Kidney epithelial cell (primary cell): ENCODE measurements around the gene NACC2. TPM values are rescaled to one million over a fixed set of nuclear protein-coding genes. Genes with fewer than 3 reads are reported as not detected.

ENCODE experiments used
- DNase-seq: peaks from one replicate; pipeline ENCODE4 v3.0.0-alpha.2; 2010; ENCODE audit warnings: low read depth
- H3K27me3 ChIP-seq: 2 replicates; pipeline ENCODE4 v1.6.0; 2011; ENCODE audit warnings: low read length; ENCODE audit not compliant: control insufficient read depth, insufficient read depth
- H3K36me3 ChIP-seq: 2 replicates; pipeline ENCODE4 v1.5.1; 2011; ENCODE audit warnings: low read length; ENCODE audit not compliant: control insufficient read depth, insufficient read depth
- H3K4me3 ChIP-seq: 2 replicates; pipeline ENCODE4 v1.5.1; 2011; ENCODE audit warnings: low read depth, mild to moderate bottlenecking, control low read depth, low read length
- CTCF ChIP-seq: IDR thresholded peaks from 2 replicates; pipeline ENCODE4 v1.5.1; 2011; ENCODE audit warnings: mild to moderate bottlenecking, moderate library complexity, low read length, control low read depth, inconsistent platforms; ENCODE audit not compliant: insufficient read depth, poor library complexity, severe bottlenecking
- total RNA-seq: library from RNA; depleted of rRNA; stranded (reverse); fragments of >200 nt; gene quantifications from 2 replicates; pipeline ENCODE4 v1.2.3, GENCODE V29; 2015

The NACC2 gene
- 26.0 and 26.6 TPM in 2 replicates for total RNA-seq

- H3K36me3 ChIP-seq: no peaks in the 10 kb centered on the region
- peak within 1 kb of the TSS; percentile 58 for H3K4me3 ChIP-seq
- H3K27me3 ChIP-seq: peaks cover 13% of the 10 kb centered on the region
- TF ChIP-seq CTCF: no peak
- DNase-seq: no peak
These were observed at the start of gene NACC2 for GRCh38 chr9:136095070-136096058. NACC2 (minus strand) TSS chr9:136095289; CDS start chr9:136050521, 44,768 bp downstream.

- H3K4me3 ChIP-seq: no peak overlapping the region
- DNase-seq: no peak
- no peaks in the 10 kb centered on the region for H3K36me3 ChIP-seq
- peaks cover 60% of the 10 kb centered on the region for H3K27me3 ChIP-seq
- no peak for TF ChIP-seq CTCF
These were observed 49.4 kb upstream of the NACC2 start for GRCh38 chr9:136144450-136144849.

GRCh38 chr9:136143215-136144001, 48.3 kb upstream of the NACC2 start:
- H3K27me3 ChIP-seq: peaks cover 53% of the 10 kb centered on the region
- no peaks in the 10 kb centered on the region for H3K36me3 ChIP-seq
- no peak for DNase-seq
- no peak overlapping the region for H3K4me3 ChIP-seq
- peak; percentile 49 for TF ChIP-seq CTCF

- H3K27me3 ChIP-seq: peaks cover 48% of the 10 kb centered on the region
- DNase-seq: no peak
- TF ChIP-seq CTCF: no peak
- H3K36me3 ChIP-seq: no peaks in the 10 kb centered on the region
- H3K4me3 ChIP-seq: no peak overlapping the region
These were observed 47.7 kb upstream of the NACC2 start for GRCh38 chr9:136142859-136143214.

- peaks cover 48% of the 10 kb centered on the region for H3K27me3 ChIP-seq
- no peak for TF ChIP-seq CTCF
- no peaks in the 10 kb centered on the region for H3K36me3 ChIP-seq
- H3K4me3 ChIP-seq: no peak overlapping the region
- DNase-seq: no peak
These were observed 47.3 kb upstream of the NACC2 start for GRCh38 chr9:136142414-136142796.
